HG02970 (cell line): ENCODE results near the gene RANBP2.

Source experiments
- ATAC-seq: cut with Tn5 transposase; IDR thresholded peaks from one replicate; pipeline ENCODE4 v1.9.1; 2021; ENCODE audit warnings: mild to moderate bottlenecking, moderate library complexity, moderate number of reproducible peaks; ENCODE audit not compliant: unreplicated experiment, low FRiP score

The RANBP2 gene

GRCh38 chr2:108833219-108833618 is 113.9 kb downstream of the RANBP2 start:
- no peak for ATAC-seq

- ATAC-seq: no peak
Measured at GRCh38 chr2:108834620-108835019, 115.3 kb downstream of the RANBP2 start.

- no peak for ATAC-seq
Measured at GRCh38 chr2:108835040-108835439, 115.8 kb downstream of the RANBP2 start.
